ENCODE results near the gene NABP2.
A peak's percentile ranks its signal among the peaks of the same experiment; 100 is the strongest.
"Not testable (repeated sequence)": the region's sequence is repeated elsewhere in the genome, so short reads cannot be mapped to it uniquely, and the experiment has no call there.

Gene NABP2

DNA sequence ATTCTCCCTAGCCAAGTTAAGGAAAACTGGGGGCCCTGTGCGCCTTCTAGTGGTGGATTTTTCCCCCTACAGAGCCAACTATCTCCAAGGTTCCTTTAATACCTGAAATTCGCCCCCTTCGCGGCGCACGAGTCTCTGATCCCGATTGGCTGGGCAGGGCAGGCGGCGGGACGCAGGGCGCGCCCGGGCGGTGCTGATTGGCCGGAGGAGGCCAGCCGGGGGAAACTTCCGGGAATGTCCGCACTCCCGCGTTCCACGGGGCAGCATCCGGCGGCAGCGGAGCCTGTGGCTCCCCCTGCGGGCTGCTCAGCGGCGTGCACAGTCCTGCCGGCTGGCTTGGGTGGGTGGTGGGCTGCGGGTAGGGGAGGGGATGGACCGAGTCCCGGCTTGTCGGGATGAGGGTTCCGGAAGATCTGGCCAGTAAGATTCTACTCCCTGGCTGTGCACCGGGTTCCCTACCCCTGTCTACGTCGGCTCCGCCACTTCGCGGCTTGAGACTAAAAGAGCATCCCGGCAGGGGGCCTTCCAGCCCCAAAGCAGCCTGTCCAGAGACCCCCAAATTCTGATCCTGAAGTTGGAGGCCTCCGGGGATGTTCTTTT, at the start of gene NABP2:
NABP2 (plus strand) TSS at position 241 of the 600 bp plus-strand sequence. CDS start 515 bp downstream, outside the sequence.
- peak; percentile 94 to 98 for DNase-seq (ENCODE audit: low read depth in 2 of 2)

DNA sequence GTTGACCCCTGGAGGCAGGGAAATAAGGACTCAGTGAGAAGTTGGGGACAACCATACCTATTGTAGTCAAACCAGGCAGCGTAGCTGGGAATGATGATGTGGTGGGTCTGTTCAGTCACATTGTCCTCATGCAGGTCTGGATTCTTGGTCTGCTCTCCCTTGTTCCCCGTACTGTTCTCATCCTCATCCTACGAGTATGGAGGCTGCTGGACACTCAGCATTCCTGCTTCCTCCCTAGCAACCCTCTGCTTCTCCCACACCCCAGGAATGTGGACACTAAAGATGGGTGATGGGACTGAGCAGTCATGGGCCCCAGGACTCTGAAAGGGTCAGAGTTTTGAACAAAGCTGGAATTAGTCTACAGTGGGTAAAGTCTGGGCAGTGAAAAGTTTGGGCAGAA, 45.8 kb upstream of the NABP2 start:
- DNase-seq (ENCODE audit: low read depth in 2 of 2) = no peak

DNA sequence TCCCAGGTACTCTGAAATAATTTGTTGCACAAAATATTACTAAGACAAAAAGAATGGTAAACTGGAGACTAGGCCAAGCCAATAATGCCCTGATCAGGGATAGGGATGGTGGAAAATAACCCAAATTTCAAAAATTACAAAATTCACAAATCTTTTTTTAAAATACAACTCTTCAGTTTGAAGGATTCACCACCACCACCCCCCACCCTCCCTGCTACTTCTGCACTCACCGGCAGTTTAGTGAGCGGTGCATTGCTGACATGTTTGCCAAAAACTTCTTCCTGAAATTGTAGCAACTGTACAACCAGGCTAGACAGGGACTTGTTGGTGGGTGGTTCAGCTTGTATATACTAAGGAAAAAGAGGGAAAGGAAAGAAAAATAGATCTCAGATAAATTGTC, 37.2 kb upstream of the NABP2 start:
- no peak for DNase-seq (ENCODE audit: low read depth in 2 of 2)

DNA sequence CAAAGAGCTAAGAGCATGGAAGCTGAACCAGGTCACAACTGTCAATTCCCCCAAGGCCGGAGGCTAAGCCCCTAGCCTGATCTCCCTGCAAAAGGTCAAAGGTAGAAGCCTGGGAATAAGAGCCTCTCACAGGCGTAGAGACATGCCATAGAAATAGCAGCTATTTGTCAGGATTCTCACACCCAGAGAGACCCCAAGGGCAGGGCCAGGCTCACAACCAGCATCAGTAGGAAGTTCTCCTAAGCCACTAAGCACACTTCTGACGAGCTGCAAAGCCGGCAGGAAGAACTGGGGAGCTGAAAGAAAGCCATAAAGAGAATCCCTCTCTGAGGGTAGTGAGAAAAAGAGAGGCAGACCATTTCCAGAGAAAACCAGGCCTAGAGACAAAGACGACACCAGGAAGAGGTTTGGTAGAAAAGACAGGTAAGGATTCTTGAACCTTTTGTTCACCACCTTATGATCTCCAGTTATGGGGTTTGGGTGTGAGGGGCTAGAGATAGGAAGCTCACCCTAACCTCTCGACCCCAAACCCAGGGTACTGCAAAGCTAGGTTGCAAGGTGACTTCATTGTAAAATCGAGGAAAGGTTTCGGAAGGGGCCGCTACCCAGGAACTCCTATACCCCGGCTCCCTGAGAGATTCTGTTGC, 35.9 kb upstream of the NABP2 start:
- DNase-seq (ENCODE audit: low read depth in 2 of 2) = no peak

DNA sequence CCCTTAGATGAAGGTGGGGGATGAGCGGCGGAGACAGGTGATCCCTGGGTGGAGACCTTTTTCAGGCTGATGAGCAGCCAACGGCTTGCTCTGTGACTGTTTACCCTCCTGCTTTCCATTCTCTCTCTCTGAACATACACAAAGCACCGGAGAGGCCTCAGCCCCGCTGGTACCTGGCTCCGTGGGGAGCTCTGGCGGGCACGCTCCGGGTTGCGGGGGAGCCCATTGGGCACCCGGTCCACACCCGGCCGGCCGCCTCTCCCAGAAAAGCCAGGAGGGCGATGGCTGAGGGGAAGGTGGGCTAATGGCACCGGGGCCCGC, 35.4 kb upstream of the NABP2 start:
- no peak for DNase-seq (ENCODE audit: low read depth in 2 of 2)

DNA sequence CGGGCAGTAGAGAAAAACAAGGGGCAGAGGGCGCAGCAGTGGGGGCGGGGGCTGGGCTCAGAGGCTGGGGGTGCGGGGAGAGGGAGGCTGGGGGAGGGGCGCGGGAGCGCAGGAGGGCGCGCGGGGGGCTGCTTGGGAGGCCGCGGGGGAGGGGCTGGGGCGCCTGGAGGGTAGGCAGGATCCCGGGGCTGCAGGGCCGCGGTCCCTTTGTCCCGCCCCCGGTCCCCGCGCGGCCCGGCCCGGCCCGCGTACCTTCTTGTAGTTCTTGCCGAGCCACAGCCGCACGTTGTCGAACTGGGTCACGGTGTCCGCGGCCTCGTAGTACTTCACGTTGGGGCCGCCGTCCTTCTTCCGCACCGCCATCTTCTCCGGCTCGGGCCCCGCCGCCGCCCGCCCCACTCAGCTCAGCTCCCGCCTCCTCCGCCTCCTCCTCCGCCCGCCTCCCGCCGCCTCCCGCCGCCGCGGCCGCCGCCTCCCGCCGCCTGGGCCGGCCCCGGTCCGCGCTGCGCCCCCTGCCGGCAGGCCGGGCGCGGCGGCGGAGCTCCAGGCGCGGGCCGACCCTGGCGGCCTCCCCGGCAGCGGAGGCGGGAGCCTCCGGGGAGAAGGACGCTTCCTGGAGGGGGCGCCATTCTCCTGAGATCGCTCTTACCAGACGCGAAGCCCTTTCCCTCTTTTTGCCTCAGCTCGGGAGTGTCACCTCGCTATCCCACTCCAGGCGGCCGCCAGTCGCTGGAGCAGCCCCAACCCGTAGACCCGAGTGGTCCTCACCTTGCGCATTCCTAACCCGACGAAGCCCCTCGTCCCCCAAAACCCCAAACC, 34.8 kb upstream of the NABP2 start, which contains the start of gene SMARCC2:
SMARCC2 (minus strand) TSS at position 385 of the 819 bp plus-strand sequence; CDS start at position 363, 22 bp downstream.
- DNase-seq (ENCODE audit: low read depth in 2 of 2) = peak; percentile 76 to 77

DNA sequence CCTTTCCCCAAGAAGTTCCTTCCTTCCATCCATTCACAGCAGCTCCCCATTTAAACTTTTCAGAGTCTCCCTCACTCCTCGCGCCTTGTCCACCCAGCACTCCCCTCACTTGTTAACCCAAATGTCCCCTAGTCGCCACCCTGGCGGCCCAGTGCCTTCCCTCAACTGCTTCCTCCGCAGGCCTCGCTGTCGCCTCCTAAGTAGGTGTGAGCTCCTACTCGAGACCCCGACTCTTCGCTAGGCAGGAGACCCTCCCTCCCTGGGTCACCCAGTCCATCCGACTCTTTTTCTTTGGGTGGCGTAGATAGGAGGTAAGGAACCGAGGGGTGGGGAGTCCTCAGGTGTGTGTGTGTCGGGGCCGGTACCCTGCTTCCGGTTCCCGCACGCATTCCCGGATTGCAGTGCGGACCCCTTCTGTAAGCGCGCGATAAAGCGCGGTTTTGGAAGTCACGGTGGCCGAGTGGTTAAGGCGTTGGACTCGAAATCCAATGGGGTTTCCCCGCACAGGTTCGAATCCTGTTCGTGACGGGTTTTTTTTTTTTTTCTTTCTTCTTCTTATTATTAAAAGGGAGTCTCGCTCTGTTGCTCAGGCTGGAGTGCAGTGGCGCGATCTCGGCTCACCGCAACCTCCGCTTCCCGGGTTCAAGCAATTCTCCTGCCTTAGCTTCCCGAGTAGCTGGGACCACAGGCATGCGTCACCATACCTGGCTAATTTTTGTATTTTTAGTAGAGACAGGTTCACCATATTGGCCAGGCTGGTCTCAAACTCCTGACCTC, 34.0 kb upstream of the NABP2 start:
- peak; percentile 78 to 80 for DNase-seq (ENCODE audit: low read depth in 2 of 2)

DNA sequence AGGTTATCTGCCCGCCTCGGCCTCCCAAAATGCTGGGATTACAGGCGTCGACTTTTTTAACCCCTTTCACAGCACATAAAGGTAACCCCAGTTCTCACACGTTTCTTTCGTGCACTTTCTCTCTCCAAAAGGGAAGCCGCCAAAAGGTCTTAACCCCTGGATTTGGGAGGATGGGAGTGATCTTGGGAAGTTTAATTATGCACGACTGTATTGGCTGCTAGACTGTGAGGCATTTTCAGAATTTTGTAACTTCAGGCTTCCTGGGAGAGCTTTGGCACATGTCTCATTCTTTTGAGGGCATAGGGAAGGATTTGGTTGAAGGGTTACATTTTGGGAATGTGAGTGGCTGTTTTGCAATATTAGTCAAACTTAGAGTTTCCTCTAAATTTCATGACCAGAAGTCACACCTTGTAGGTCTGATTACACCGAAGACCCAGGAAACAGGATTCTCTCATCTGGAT, 33.4 kb upstream of the NABP2 start:
- no peak for DNase-seq (ENCODE audit: low read depth in 2 of 2)

DNA sequence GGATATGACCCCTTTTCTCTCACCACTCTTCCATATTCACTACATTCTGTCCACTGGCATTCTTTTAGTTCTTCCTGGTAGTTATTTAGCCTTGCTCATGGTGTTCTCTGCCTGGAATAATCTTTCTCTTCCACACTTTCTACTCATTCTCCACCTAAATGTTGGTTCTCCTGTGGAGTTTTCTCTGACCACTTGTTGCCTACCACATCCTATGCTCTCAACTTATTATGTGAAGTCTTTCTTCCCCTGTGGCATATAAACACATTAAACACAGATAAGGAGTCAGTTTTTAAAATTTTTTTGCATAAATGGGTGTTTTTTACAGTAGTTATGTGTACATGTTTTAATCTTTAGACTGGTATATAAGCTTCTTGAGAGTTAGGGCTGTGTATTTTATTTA, 31.6 kb upstream of the NABP2 start:
- no peak for DNase-seq (ENCODE audit: low read depth in 2 of 2)

DNA sequence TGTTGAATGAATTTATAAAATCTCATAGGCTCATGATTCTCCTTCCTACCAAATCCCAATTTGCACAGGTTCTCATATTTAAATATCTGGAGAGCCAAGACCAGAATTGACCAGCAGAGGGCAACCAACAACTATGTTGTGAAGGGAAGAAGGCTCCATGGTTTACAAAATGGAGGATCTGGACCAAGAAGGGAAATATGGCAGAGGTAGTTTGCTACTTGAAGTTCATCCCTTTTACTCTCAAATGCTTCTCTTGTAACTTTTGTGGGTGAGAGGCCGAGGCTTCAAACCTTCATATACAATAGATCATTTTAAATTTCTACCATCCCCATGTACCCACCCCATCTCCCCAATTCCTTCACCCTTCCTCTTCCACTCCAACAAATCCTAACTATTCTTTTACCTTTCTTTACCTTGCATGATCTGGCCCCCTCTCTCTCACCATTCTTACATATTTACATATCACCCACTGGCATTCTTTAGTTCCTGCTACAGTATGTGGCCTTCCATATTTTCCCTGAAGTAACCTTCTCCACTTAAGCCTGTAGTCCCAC, 31.0 kb upstream of the NABP2 start:
- peak; percentile 41 to 49 for DNase-seq (ENCODE audit: low read depth in 2 of 2)

DNA sequence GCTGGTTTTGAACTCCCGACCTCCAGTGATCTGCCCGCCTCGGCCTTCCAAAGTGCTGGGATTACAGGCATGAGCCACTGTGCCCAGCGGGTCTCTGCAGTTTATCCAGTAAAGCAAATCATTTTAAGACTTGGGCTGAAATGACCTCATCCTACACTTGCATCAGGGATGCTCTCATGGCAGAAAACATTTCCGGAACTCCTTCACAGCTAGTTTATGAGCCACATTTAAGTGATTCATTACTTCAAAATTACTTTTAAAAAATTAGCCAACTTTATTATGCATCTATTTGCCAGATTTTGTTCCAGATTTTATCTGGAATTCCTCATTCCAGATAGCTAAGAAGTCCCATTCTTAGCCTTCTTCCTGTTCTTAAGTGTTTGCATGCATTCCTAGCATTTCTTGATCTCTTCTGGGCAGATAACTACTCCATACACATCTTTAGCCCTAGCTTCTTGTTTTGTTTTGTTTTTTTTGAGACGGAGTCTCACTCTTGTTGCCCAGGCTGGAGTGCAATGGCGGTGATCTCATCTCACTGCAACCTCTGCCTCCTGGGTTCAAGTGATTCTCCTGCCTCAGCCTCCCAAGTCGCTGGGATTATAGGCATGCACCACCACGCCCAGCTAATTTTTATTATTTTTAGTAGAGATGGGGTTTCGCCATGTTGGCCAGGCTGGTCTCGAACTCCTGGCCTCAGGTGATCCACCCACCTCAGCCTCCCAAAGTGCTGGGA, 27.2 kb upstream of the NABP2 start:
- DNase-seq (ENCODE audit: low read depth in 2 of 2) = not testable (repeated sequence)

DNA sequence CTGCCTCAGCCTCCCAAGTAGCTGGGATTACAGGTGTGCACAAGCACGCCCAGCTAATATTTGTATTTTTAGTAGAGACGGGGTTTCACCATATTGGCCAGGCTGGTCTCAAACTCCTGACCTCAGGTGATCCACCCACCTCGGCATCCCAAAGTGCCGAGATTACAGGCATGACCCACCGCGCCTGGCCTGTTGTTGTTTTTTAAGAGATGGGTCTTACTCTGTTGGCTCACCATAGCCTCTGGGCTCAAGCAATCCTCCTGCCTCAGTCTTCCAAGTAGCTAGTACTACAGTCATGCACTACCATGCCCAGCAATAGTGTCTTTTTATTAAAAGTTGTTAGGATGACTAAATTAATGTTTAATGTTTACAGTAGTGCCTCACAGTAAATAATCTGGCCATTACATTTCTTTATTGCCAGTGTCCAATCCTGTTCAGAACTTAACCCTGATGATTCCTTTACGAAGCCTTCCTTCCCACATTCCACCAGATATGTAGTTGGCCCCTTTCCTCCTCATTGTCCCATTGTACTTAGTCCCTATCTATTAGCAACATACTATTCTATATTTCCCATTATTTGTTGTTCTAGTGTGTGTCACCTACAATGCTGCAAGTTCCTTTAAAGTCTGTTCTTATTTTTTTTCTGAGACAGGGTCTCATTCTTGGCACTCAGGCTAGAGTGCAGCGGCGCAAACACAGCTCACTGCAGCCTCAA, 26.1 kb upstream of the NABP2 start:
- DNase-seq (ENCODE audit: low read depth in 2 of 2) = no peak

DNA sequence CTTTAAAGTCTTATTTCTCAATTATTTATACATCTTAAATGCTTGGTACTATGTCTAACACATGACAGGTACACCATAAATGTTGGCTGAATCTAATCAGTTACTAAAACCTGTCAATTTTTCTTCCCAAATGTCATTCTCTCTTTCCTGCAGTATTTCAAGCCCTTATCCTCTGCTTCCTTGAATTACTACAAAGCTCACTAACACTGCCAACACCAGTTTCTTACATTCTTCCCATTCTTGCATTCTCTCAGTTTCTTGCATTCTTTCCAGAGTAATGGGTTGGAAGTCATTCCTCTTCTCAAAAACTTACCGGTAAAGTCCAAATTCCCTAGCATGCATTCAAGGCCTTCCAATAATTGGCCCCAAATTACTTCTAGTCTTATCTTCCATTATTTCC, 25.3 kb upstream of the NABP2 start:
- no peak for DNase-seq (ENCODE audit: low read depth in 2 of 2)

DNA sequence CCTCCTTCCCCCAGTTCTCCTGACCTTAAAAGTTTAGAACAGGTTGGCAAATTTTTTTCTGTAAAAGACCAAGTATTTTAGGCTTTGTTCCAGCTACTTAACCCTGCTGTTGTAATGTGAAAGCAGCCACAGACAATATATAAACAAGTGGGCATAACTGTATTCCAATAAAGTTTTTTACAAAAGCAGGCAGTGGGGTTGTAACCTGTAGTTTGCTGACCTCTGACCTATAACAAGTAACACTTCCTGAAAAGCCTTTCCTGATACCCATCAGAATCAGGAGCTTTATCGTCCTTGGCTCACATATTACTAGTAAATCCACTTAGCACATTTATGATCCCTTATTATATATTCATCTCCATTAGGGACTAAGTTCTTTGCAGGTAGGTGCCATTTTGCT, 21.8 kb upstream of the NABP2 start:
- no peak for DNase-seq (ENCODE audit: low read depth in 2 of 2)

DNA sequence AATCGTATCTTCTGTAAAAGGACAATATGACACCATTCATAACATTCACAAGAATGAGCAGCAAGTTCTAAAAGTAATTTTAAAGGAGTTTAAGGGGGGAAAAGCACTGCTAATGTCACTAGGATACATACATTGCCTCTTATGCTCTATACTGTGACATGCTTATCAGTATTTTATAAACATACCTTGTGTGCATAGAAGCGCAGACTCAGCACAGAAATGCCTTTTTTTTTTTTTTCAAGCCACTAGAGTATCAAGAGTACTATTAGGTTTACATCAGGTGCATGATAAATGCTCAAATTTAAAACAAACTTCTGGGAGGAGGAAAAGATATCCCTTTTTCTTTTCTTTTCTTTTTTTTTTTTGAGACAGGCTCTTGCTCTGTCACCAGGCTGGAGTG, 21.3 kb upstream of the NABP2 start:
- DNase-seq (ENCODE audit: low read depth in 2 of 2) = no peak

DNA sequence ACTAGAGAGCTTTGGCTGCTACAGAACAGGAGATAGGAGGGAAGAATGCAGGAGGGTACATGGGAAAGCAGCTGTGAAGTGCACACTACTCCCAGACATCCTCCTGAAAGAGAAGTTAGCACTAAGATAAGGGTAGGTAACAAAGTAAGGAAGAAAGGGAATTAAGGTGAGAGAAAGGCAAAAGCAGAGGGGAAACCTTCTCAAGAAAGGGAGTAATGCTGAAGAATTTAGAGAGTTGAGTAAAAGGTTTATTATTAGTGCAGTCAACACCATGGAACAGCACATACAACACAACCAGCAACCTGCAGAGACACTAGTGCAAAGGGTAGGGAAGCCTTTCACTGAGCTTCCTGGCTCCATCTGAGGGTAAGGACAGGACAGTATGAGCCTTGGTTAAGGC, 19.9 kb upstream of the NABP2 start:
- DNase-seq (ENCODE audit: low read depth in 2 of 2) = no peak

DNA sequence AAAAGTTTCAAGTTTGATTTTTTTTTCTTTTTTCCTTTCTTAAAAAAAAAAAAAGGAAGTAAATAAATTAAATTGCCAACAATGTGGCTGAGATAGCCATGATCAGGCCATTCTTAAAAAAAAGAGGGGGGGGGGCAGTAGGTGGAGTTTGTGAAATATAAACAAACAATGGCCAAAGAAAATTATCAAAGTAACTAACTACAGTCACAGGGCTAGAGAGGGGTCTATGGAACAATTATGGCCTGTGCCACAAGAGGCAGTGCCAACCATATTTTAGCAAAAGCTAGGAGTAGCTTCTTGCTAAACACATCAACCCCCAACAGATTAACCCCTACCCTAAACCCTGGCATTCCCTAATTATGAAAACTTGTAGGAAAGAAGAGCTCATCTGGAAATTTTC, 18.7 kb upstream of the NABP2 start:
- no peak for DNase-seq (ENCODE audit: low read depth in 2 of 2)

DNA sequence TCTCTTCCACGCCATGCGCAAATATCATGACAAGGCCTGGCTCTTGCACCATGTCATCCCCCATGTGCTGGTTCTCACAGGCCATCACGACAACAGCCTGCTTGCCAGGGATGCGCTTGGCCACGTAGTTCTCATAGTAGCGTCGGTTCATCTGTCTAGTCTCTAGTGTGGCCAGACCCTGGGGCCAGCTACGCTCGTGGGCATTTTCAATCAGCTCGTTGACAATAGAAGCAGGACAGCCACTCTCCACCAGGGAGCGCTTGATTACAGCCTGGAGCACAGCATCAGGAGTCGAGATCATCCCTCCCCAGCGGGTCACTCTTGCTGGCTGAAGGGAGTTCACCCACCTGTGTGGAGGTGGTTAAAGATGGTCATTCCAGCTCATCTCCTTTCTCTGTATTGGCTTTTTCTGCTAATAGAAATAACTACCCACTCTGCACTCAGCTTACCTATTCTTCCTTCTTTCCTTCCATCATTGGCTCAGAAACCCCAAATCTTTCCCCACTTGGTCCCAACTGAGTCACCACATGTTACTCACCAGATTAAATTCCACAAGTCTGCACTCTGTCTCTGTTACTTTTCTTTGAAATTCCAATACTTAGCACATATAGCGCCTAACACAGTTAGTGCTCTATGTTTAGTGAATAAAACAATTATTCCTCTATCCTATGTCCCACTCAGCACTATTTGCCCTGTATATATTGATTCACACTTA, 17.5 kb upstream of the NABP2 start:
- no peak for DNase-seq (ENCODE audit: low read depth in 2 of 2)

DNA sequence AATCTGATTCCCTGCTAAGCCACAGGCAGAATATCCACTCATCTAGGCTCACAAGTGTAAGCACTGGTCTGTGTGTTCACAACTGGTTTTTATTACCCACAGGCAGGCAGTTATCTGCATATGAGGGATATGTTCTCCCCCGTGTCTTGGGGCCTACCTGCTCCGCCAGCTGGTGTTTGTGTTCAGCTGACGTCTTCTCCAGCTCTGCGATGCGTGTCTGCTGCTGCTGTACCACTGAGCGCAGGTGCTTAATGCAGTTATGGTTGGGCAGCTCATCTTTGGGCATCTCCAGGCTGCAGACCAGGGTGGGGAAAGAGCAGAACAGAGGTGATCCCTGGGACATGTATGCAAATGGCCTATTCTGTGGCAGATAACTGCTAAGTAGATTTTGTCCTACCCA, 16.1 kb upstream of the NABP2 start:
- no peak for DNase-seq (ENCODE audit: low read depth in 2 of 2)

DNA sequence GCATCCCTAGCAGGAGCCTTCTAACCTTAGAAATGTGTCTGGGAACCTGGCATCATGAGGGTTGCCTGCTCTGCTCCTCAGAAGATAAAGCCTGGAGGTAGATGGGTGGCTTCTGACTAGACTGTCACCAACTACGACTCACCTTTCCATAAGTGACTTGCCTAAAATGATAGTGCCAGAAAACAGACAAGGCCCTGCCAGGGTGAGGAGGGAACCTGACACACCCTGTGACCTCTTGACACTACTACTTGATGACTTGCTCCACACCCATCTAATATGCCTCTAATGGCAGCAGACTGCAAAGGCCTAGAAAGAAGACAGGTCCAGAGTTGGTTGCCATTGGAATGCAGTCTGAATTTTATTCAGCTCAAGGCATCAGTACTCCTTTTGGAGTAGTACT, 11.8 kb upstream of the NABP2 start:
- DNase-seq (ENCODE audit: low read depth in 2 of 2) = no peak
